NK-92 (cell line): ENCODE data around the gene UPK1B.

ENCODE experiments used
- DNase-seq: peaks from one replicate; lab custom pipeline; 2025; ENCODE audit not compliant: unreplicated experiment; lab: John Stamatoyannopoulos, UW

The UPK1B gene

DNA sequence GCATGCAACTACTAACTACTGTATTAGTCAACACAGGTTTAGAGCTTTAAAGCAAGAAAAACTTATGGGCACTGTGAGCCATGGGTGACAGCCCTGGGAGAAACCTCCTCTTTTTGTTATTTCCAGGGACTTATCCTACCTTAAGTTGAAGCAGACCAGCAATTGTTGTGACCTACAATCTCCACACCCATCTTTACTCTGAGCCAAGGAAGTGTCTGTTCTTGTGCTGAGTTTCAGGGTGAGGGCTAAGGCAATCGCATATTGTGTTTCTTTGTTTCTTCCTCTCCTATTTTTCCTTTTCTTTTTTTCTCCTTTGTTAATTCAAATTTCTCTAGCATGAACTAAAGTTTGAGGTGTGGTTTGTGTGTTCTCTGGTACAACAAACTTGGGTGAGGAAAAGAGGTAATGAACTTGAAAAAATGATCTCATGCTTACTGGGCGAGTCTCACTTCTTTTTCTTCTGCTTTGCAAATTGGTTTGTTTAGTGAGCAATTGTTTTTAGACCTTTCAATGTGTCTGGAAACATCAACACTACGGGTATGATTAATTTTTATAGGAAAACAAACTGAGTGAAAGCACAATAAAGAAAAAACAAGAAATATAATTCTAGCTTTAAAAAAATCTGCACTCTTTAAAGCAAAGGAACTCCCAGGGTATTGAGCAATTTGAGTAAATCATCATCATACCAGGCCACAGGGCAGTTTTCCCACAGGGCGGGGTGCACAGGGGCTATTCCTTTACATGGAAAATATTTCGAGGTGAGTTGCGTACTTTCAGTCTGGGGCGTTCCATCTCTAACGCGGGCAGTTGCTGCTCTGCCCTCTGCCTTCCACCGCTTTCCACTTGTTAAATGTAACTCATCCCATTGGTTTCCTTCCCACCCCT is 2.7 kb downstream of the UPK1B start:
- no peak for DNase-seq

DNA sequence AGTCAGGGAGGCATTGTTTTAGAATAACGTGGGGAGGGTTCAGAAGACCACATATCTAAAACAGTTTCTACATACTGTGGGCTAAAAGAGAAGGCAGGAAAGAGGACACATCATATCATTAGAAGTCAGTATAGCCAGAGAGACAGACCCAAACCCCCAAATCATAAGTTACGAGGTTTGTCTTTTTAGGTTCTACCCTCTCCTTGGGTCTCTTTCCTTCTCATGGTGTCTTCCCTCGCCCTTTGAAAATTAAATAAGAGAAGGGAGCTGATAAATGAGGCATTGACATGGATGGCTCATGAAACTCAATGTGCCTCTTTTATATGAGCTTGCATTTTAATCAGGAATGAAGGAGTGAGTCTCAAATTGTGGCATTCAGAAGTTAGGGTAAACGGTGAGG is 3.4 kb downstream of the UPK1B start:
- no peak for DNase-seq

DNA sequence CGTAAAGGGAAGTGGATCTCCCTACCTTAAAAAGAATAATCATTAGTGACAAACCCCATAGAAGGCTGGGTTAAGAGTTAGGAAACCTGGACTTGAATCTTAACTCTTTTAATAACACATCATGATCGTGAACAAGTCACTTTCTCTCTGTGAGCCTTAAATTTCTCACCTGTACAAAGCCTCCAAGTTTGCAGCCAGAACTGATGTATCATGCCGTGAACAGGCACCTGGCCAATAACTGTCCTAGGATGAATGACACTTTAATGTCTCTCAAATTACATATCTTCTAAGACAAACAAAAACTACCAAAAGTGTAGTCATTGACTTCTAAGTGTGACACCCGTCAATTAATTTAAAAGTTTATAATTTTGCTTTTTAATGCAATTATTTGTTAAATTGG is 3.9 kb downstream of the UPK1B start:
- no peak for DNase-seq

DNA sequence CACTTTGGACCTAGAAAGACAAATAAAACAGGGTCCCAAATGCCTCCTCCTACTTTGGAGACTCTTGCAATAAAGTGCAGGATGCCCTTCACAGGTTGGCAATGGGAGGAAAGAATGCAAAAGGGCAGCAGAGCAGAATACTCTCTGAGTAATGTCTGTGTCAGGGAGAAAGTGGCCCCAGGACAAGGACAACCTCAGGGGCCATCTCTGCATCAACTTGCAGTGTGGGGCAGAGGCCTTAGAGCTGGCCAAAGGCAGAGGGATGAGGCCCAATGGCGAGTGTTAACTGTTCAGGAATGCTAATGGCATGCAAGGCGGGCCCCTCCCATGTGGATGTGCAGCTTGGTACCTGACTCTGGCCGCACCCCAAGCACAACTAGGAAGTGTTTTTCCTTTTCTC is 8.4 kb downstream of the UPK1B start:
- DNase-seq, result no peak

DNA sequence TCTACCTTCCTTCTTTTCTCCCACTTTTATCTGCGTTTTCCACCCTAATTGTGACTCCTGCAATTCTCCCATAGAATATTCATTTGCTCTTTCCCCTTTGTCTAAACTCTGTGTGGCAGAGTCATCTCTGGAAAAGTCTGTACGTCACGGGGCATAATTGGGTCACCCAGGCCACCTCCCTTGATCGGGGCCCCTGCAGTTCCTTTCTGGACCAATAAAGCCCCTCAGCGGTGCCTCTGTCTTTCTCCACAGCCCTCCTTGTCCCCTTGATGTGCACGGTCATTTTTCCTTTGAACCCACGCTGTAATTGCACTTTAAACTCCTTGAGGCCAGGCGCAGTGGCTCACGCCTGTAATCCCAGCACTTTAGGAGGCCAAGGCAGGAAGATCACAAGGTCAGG is 10.7 kb downstream of the UPK1B start:
- DNase-seq, result no peak

DNA sequence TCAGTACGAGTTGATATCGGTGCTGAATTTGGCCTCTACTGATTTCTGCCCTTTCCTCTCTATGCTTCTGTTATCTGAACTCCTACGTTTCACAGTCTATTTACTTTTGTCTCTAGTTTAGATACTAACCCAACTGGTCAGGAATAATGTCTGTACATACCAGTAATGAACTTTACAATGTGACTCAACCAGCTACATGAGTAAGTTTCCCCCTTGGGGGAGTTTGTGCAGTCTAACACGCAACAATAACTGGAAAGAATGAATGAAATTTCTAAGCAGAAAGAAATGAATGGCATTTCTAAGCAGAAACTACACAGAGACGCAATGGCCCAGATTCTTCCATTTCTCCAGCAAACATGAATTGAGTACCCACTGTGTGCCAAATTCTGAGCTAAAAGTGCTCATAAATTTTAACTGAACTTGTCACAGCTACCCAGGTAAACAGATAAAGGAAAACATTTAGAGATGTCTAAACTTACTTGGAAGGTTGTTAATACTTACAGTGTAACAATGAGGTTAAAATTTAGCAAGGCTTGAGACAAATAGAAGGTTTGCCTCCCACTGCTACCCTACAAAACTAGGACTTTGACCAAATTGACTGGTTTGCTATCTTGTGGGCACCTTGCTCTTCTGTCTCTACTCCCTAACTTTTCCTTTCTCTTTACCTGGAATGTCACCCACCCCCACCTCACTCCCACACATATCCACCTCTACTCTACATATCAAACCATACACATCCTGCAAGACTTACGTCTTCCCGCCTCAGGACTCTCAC is 11.6 kb downstream of the UPK1B start:
- no peak for DNase-seq

DNA sequence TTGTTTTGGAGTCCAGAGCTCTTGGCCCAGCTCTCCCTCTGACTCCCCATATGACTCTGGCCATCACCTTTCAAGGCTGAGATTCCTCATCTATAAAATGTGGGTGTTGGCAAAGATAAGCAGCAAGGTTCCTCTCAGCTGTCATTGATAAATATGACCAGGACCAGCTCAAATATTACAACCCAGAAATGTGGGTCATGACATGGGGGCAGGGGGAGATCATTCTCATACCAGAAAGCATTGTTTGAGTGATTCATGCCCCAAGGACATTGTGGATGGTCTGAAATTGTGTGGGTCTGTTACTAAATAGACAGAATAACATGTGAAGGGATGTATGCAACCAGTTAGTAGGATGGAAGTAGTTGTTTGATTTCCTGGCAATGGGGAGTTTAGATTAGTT is 13.9 kb downstream of the UPK1B start:
- no peak for DNase-seq

DNA sequence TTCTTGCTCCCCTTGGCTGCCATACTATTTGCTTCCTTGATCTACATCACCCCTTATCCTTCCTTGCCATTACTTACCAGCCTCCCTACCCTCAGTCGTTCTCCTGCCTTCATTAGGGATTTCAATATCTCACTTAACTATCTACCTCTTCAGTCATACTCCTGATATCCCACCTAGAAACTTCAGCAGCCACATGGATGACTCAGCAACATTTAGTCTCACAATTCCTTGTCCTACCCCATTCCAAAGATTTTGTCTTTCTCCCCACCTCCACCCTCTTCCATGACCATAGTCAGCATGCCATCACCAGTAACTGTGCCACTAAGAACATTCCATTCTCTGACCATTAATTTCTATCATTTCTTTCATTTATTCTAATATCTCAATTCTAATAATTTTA is 18.4 kb downstream of the UPK1B start:
- no peak for DNase-seq

DNA sequence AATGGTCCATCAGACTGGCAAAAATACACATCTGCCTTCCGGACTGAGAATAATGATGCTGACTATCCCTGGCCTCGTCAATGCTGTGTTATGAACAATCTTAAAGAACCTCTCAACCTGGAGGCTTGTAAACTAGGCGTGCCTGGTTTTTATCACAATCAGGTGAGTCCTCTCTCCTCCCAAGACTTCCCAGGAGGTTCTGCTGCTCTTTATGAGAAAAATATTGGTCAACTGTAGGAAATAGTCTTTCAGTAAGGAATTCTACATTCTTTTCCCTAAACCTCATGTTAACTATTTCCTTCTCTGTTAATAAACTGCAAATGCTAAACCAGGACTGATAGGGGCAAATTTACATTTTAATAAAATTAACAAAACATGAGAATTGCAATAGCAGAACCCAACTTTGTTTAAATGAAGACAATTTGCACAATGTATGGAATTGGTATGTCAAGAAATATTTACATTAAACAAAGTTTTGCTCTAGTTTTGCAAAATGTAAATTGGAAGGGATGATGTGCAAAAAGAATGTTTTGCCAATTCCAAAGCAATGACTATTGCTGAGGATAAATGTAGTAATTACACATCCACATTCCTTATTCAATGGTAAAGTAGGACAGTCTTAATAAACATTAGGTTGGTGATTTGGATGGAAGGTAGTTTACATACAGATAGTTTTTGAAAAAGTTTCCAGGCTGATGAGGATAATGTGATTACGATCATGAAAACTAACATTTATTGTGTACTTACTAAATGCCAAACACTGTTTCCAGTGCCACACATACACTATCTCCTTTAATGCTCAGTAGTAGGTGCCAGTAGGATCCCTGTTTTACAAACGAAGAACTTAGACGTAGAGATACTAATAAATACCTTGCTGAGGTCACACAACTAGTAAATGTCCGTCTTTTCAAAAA is 21.1 kb downstream of the UPK1B start:
- no peak for DNase-seq

DNA sequence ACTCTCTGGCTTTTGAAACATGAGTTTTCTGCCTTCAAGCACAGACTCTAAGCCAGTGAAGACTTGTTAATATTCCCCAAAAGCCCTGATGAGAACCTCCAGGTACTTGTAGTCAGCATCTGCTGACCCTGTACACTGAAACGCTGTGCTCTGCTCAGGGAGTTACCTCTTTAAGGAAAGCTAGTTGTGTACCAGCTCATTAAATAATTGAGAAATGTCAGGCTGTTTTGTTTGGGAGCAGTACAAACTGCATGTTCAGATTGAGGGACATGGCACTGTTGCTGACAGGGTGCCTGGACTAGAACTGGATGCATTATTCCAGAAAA is 21.7 kb downstream of the UPK1B start:
- DNase-seq, result no peak

DNA sequence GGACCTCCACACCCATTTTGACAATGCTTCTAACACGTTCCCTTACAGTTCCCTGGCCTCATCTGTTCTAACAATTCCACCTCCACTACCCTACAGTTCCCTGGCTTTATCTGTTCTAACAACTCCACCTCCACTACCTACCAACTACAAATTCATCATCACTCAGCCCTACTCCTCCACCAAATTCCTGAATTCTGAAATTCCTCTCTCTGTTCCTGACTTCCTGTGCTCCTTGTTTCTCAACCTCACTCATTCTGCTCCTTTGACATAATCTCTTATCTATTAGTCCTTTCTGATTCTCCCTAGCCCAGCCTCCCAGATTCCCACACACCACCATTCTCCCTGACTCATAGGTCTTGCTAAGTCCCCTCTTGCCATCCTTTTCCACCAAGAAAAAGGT is 22.5 kb downstream of the UPK1B start:
- no peak for DNase-seq

DNA sequence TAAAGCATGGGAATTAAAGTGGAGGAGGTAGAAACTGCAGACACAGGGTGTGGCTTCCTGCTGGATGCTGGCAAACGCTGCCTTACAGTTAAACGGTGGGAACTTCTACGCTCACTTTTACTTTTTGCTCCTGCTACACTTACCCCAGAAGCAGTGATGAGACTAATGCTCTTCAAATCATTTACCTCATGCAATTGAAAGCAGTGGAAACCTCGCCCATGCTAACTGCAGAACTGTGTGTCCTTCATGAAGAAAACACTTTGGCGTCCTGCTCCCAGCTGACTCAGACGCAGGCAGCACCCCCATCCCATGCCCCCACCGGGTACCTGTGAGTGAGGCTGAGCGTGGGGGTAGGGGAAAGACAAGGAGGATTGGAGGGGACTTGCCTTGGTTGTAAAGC is 31.8 kb downstream of the UPK1B start:
- no peak for DNase-seq

DNA sequence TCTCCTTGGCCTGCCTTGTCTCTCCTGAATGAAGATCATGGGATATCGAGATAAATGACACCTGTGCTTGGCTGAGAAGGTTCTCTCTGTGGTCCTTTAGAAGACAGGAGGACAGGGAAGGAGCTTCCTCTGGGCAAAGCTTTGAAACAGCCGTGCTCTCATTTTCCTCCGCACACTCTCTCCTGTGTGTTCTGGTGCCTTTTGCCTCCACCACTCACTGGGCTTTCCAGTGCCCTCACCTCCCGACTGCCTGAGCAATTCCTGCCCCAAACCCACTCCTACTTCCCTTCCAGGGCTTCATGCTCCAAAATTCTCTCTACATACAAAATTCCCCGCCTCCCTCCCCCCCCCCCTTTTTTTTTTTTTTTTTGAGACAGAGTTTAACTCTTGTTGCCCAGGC is 32.3 kb downstream of the UPK1B start:
- DNase-seq, result no peak

DNA sequence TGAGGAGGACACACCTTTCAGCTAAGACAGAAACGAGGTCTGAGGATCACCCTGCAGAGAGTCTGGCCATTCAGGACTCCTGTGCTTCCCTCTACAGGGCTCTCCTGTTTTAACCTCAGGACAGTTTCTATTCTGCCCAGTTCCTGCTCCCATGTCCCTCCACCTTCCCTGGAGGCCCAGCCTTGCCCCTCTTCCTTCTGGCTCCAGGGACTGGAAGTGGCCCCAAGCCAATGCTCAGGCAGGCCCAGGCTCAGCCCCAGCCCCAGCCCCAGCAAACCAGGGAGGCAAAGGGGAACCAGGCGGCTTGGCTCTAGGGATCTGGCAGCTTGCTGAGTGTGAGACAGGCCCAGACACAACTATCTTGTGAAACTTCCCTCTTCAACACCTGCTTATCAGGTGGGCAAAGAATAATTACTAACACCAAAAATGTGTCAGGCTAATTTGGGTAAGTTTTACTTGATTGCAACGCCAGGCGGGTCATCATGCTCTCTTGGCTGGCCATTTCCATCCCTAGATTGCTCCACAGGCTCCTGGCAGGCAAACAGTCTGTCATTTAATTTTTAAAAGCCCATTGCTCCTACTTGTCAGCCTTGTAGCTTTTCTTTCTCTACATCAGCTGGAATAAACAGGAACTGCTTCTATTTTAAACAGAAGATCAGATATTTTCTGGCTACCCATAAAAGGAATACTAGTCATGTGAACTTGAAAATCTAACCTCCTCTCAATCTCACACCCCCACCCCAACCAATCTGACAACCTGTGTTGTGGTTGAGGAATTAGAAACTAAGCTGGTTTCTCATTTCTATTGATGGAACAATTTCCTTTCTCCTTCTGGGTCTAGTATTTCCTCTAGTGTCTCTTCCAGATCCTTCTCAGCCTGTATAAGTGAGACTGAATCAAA is 33.5 kb downstream of the UPK1B start:
- DNase-seq, result no peak

DNA sequence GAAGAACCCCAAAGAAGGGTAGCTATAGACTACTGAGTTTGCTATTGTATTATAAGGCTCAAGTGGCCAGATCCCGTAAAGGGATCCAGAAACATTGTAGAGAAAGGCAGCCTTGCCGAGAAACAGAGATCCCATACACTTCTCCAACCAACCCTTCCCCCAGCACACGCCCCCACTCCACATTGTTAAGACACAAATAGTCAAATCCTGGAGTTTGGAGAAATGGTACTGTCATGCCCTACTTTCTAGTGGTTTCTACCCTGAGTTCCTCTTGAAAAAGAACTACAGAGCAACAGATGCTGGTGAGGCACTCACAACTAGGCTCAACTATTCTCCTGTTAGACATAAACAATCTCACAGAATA is 34.1 kb downstream of the UPK1B start:
- DNase-seq, result no peak

DNA sequence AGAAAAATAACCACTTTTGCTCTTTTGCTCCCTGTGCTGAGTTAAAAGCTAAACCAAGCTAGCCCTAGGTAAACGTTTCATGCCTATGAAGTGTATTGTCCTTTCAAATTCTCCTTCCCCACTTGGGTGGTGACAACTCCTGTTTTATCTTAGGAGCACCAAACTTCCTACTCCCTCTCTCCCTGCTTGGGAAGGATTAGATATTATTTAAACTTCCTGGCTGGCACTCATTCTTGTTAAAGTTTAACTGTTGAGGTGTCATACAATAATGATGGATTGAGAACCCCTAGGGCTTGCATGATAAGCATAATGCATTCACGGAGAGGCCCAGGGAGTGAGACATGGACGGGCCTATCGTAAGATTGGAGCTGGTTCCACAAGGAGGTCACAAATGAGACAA is 37.8 kb downstream of the UPK1B start:
- no peak for DNase-seq

DNA sequence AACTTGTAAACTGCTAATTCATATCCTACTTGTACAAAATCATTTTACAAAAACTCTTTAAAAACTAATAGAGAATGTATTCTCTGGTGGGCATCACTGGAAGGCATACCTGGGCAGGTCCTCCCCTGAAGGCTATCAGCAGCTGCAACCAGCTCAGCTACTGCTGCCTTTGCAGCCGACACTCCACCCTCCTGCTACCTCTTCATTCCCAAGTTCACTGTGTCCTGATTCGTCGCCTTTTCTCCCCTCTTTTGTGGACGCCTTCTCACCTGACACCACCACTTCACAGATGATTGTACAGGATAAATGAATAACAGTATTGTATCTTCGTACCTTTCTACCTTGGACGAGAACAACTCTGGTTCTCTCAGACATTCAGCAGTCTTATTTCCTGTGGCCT is 38.4 kb downstream of the UPK1B start:
- DNase-seq, result no peak

DNA sequence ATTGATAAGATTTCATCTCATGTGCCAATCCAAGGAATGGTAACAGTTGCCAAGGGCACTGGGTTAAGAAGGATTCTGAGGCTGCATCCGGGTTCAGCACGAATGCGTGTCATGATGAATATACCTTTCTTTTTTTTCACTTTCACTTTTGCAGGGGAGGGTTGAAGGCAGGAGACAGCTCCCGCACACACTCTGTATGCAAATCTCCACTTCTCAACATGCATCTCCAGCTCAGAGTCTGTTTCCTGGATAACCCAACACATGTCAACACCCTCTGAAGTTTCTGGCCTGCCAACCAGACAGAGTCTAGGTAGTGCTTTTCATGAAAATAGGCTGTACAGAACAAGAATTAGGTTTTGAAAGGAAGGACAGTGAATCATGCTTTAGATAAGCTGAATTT is 45.7 kb downstream of the UPK1B start:
- DNase-seq, result no peak

DNA sequence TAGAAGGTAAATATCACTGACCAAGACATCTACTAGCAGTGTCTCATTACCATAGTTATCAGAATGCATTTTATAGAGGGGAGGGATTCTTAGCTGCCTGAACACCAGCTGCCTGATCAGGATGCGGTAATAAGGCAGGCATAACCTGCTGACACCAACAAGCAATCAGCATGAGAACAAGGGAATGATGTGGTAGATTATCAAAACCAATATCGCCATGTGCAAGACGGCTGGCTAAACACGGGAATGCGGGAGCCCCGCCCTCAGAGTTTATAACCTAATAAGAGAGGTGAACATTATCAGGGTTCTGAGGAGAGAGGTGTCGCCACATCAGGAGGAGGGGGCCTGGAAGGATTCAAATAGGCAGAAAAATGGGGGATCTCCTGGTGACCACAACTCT is 46.8 kb downstream of the UPK1B start:
- no peak for DNase-seq

DNA sequence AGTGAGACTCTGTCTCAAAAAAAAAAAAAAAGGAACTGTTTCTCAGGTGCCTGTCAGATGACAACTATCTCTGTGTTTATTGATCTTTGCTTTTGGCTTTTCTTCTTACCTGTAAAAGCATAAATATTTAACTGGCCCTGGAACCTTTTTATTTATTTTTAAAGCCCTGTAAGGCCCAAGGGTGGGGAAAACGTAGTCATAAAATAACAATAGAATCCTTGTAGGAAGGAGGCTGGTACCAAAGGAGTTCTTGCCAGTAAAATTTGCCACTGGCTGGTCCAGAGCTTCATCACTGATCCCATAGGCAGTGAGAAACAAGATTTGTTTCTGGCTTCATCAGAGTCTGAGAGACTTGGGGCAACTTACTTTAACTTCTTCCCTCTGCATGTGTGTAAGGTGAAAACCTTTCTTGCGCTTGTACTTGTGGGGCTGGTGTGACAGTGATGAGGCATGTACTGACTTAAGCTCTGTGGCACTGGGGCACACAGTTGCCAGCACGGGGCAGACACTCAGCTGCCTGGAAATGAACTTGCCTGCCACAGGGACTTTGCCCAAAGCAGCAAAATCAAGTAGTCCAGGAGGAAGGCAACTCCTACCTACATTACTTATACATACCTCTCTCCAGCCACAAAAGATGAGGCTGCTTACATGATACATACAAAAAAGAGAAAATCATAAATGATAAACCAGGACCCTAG is 47.7 kb downstream of the UPK1B start:
- no peak for DNase-seq
